ENCODE measurements around the gene ACOT6.

DNA sequence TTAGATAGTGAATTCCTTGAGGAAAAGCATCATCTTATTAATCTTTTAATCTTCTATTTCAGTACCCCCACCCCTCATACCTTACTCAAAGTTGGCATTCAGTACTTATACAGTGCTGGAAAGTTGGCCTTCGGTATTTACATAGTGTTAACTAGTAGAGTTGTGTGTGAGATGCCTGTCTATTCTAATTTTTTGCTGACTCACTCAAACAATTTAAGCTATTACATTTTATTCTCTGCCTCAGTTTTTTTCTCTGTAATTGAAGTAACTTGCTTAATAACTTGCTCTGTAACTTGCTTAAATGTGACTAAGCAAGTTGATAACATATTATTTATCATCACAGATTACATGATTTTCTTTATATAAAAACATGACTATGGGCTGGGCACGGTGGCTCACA is 52.8 kb downstream of the ACOT6 start:
- TF ChIP-seq, protein P1, sequence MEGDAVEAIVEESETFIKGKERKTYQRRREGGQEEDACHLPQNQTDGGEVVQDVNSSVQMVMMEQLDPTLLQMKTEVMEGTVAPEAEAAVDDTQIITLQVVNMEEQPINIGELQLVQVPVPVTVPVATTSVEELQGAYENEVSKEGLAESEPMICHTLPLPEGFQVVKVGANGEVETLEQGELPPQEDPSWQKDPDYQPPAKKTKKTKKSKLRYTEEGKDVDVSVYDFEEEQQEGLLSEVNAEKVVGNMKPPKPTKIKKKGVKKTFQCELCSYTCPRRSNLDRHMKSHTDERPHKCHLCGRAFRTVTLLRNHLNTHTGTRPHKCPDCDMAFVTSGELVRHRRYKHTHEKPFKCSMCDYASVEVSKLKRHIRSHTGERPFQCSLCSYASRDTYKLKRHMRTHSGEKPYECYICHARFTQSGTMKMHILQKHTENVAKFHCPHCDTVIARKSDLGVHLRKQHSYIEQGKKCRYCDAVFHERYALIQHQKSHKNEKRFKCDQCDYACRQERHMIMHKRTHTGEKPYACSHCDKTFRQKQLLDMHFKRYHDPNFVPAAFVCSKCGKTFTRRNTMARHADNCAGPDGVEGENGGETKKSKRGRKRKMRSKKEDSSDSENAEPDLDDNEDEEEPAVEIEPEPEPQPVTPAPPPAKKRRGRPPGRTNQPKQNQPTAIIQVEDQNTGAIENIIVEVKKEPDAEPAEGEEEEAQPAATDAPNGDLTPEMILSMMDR (IDR thresholded peaks at IDR 0.05): no peak
- TF ChIP-seq POLR2AphosphoS5 (IDR thresholded peaks at IDR 0.05): no peak
- TF ChIP-seq POLR2A (IDR thresholded peaks at IDR 0.05): no peak
